OCI-LY1 (cell line): ENCODE results near the gene FAM200A.

Experiments used
- EZH2 ChIP-seq: fragments of 200-600 bp; sonication (generic), shearing (Covaris generic); IDR thresholded peaks from 2 replicates; pipeline ENCODE4 v1.8.0; 2017; ENCODE audit warnings: borderline replicate concordance, mixed run types, mild to moderate bottlenecking, antibody characterized with exemption, low read length, moderate library complexity, mixed read lengths
- TF ChIP-seq, protein P1 (sequence below): fragments of 200-600 bp; sonication (generic), shearing (Covaris generic); IDR thresholded peaks from 2 replicates; pipeline ENCODE4 v1.5.1; 2017; ENCODE audit warnings: mild to moderate bottlenecking, antibody characterized with exemption, low read length, moderate library complexity, mixed read lengths

DNA sequence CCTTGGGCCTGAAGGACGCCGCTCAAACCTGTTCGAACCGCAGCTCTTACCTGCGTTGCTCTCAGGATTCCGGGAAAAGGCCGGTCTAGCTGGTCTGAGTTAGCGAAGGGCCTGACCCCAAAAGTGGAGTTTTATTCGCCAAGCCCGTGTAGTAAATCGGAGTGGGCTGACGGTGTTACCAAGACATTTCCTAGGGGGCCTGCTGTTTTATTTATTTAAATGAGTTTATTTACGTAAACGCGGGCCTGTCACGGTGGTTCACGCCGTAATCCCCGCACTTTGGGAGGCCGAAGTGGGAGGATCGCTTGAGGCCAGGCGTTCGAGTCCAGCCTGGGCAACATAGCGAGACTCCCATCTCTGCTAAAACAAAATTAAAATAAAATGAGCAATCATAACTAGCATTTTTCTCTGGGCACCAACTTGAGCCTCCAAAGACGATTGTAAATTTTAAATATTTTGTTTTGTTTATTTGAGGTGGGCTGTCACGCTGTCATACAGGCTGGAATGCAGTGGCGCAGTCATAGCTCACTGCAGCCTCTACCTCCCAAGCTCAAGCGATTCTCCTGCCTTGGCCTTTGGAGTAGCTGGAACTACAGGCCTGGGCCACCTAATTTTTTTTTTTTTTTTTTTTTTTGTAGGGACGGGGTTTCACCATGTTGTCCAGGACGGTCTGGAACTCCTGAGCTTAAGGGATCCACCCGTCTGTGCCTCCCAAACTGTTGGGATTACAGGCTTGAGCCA, 7.4 kb upstream of the FAM200A start:
- TF ChIP-seq EZH2, result no peak
- TF ChIP-seq, protein P1, sequence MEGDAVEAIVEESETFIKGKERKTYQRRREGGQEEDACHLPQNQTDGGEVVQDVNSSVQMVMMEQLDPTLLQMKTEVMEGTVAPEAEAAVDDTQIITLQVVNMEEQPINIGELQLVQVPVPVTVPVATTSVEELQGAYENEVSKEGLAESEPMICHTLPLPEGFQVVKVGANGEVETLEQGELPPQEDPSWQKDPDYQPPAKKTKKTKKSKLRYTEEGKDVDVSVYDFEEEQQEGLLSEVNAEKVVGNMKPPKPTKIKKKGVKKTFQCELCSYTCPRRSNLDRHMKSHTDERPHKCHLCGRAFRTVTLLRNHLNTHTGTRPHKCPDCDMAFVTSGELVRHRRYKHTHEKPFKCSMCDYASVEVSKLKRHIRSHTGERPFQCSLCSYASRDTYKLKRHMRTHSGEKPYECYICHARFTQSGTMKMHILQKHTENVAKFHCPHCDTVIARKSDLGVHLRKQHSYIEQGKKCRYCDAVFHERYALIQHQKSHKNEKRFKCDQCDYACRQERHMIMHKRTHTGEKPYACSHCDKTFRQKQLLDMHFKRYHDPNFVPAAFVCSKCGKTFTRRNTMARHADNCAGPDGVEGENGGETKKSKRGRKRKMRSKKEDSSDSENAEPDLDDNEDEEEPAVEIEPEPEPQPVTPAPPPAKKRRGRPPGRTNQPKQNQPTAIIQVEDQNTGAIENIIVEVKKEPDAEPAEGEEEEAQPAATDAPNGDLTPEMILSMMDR, result no peak
